HG02678 (cell line): ENCODE results near the gene TXLNA.

Experiments used
- ATAC-seq: cut with Tn5 transposase; IDR thresholded peaks from one replicate; pipeline ENCODE4 v1.9.1; 2021; ENCODE audit warnings: mild to moderate bottlenecking, moderate library complexity; ENCODE audit not compliant: unreplicated experiment

Gene TXLNA

DNA sequence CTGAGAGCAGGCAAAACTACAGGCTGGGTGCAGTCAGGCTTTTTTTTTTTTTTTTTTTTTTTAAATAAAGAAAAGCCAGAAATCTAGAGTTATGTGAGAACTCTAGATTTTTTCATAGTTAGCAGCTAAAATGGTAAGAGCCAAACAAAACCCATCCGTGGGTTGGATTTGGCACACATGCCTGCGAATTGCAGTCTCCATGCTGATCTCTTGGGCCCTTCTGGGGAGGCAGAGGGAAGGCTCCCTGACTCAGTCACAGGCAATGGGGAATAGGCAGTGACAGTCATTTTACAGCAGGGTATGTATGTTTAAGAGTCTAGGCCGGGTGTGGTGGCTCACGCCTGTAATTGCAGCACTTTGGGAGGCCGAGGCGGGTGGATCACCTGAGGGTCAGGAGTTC is 2.6 kb downstream of the TXLNA start:
- ATAC-seq = no peak

DNA sequence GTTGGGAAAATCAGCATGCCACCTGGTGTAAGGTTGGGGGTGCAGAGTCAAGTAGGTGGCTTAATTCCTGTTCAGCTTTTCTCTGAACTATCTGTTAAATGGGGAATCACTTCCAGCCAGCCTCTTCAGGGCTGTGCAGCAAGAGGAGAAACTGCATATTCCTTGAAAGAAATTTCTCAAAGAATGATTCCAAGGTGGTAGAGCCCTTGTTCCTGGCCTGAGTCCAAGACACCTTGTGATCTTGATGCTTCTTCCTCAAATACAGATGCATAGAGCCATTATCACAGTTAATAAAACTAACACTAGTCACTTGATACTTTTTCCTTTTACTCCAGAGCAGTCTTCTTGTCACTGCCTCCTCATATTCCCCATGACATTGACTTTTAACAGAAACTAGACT is 5.2 kb downstream of the TXLNA start:
- no peak for ATAC-seq

DNA sequence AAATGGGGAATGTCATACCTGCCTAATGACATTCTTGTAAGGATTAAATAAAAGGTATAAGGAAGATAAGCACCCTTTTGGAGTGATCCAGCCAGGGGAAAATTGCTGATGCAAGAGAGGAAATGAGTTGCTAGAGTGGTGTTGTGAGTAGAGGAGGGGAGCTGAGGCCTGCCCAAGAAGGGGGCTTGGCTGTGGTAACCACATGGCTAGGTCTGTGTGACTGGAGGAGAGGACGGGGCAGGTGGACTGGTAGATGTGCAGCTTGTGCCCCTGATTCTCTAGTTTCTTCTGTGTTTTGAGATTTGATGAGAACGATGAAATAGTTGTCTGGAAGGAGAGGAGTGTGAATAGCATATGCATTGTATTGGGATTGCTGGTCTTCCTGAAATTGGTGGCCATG is 6.6 kb downstream of the TXLNA start:
- ATAC-seq = no peak

GRCh38 chr1:32186491-32186890 is 7.0 kb downstream of the TXLNA start:
- ATAC-seq = no peak

- ATAC-seq = no peak
These were observed 8.4 kb downstream of the TXLNA start for GRCh38 chr1:32187850-32188249.

GRCh38 chr1:32192220-32192948 is 12.9 kb downstream of the TXLNA start:
- ATAC-seq = no peak

- ATAC-seq = no peak
These were observed 15.5 kb downstream of the TXLNA start for GRCh38 chr1:32194984-32195383.

DNA sequence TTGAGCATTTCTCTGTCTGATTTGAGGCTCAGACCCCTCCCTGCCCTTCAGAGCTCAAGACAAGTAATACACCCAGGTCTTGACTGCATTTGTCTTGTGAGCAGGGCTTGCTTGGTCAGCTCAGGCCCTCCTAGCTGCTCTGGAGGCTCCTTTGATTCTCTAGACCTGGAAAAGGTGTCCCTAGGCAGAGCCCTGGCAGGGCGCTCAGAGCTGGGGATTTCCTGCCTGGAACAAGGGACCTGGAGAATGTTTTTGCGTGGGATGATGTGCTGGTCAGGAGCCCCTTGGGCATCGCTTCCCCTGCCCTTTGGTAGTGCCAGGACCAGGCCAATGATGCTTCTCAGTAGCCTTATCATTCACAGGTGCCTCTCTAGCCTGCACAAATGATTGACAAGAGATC is 16.1 kb downstream of the TXLNA start:
- ATAC-seq = no peak

- ATAC-seq = no peak
These were observed 16.7 kb downstream of the TXLNA start for GRCh38 chr1:32195972-32196823.

GRCh38 chr1:32197074-32197473 is 17.6 kb downstream of the TXLNA start:
- no peak for ATAC-seq

- no peak for ATAC-seq
These were observed 18.4 kb downstream of the TXLNA start for GRCh38 chr1:32197837-32198236.

GRCh38 chr1:32198237-32199042 is 19.0 kb downstream of the TXLNA start:
- ATAC-seq = no peak

- no peak for ATAC-seq
These were observed 19.7 kb downstream of the TXLNA start for GRCh38 chr1:32199043-32199716.

GRCh38 chr1:32199717-32200072 is 20.2 kb downstream of the TXLNA start:
- ATAC-seq = no peak

GRCh38 chr1:32200226-32201010 is 20.9 kb downstream of the TXLNA start, which contains the start of gene CCDC28B:
TSS of gene CCDC28B (plus strand) at chr1:32200595. CDS start at chr1:32201936, 1,341 bp downstream.
- ATAC-seq = peak; percentile 28

DNA sequence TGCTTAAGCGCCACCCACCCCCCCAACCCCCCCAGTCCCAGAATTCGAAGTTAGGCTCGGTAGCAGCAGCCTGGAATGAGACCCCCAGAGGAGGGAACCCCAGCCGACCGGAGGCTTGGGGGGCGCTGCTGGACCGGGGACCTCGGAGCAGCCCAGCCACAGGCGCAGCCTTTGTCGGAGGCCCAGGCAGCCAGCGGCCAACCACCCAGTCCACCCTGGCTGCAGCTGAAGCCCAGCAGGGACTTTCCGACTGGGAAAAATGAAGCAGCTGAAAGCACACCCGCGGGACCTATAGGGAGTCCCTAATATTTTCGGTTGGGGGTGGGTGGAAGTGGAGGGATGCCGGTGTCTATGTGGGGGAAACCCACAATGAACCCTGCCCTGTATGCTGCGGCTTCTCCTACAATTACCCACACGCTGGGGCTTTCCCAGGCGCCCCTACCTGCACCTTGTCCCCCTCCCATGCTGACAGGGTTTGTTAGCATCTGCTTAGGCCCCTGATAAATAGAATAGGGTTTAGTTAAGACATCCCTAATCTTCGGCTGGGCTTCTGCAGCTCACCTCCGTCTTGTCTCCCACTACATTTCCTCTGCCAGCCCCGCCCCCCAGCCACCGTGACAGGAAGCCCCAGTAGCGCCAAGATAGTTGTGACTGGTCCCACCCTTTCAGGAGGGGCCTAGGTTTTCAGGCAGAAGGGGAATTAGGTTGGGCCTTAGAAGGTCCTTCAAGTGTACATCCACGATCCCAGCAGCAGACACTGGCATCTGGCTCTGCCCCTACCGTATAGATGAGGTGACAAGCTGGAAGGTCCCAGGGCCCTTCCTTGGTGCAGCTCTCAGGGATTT is 21.8 kb downstream of the TXLNA start:
- peak; percentile 37 for ATAC-seq

DNA sequence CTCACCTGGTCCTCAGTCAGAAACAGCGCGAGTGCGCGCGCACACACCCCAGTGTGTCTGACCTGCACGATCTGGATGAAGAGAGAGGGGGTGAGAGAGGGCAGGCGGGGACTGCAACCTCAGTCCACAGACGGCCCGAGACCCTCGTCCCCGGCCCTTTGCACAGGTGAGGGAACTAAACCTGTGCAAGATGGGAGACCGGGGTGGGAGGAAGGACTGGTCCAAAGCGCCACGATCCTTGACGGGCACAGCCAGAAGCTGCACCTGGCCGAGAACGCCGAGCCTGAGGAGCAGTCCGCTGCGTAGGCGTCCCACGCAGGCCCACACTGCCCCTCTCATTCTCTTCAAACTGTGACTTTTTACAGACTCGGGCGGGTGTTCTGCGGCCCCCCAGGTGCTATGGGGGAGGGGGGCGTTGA is 25.5 kb downstream of the TXLNA start:
- no peak for ATAC-seq

GRCh38 chr1:32205401-32206370 is 26.2 kb downstream of the TXLNA start, which contains the start of gene IQCC:
TSS of gene IQCC (plus strand) at chr1:32205671. CDS start at chr1:32205682, 11 bp downstream.
- peak; percentile 62 for ATAC-seq
